ENCODE data around the gene ERI3. TPM values are rescaled to one million over a fixed set of nuclear protein-coding genes. Genes with fewer than 3 reads are reported as not detected.

ERI3 gene
- total RNA-seq, 2 donors from 2014 or later, result 30.4 to 45.5 TPM

DNA sequence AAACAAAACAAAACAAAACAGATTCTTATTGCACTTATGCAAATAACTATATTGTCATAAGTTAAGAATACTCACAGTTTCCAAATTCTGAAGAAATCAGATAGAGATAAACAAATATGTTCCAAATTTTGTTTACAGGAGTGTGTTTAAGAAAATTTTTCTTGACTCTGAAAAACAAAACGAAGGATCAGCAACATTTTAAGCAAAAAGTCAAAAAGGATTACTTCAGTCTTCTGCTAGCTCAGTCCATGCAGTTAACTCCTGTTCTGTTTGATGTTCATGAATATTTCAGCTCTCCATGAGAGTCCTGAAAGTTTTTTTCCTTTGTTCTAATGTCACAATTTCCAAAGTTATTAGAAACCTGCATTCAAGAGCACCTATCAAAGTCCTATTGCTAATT lies 180.4 kb downstream of the ERI3 start:
- Mint-ChIP-seq H3K27me3 (ENCODE audit: low read depth) (peaks cover 14% of the 10 kb centered on the region), H3K27ac (no peak overlapping the region), H3K4me3 (no peak overlapping the region), H3K9me3 (peaks cover 3 to 5% of the 10 kb centered on the region in 2 donors), H3K4me1 (ENCODE audit: low read depth) (no peaks in the 10 kb centered on the region), H3K36me3 (ENCODE audit: insufficient read depth in 2 of 2) (peaks cover 4 to 9% of the 10 kb centered on the region in 2 donors)
- ATAC-seq (replicated peaks in 1 of 2) (no peak), DNase-seq (no peak)

Other genes with a start within 250 kb of the ERI3 start
- gene KLF17, start 236.4 kb downstream of the ERI3 start, total RNA-seq, result not detected
- gene KLF18, start 213.6 kb downstream of the ERI3 start, total RNA-seq, result not detected
- gene DMAP1, start 141.8 kb downstream of the ERI3 start, total RNA-seq, result 10 to 100 TPM; 40.0 to 46.6 TPM
- gene RNF220, start 50.0 kb upstream of the ERI3 start, total RNA-seq, result 10 to 100 TPM; 86.8 to 92.1 TPM